Stimulated activated CD4-positive, alpha-beta T cell treated with anti-CD3 and anti-CD28 coated beads, Interleukin-4, amount 100 ng/mL, for 1 hour (primary cell): ENCODE measurements around the gene SFRP4.
"Not testable (repeated sequence)": the region's sequence is repeated elsewhere in the genome, so short reads cannot be mapped to it uniquely, and the experiment has no call there.

Source experiments
- DNase-seq: peaks from one replicate; pipeline ENCODE4 v3.0.0-alpha.2; 2020

Gene SFRP4

DNA sequence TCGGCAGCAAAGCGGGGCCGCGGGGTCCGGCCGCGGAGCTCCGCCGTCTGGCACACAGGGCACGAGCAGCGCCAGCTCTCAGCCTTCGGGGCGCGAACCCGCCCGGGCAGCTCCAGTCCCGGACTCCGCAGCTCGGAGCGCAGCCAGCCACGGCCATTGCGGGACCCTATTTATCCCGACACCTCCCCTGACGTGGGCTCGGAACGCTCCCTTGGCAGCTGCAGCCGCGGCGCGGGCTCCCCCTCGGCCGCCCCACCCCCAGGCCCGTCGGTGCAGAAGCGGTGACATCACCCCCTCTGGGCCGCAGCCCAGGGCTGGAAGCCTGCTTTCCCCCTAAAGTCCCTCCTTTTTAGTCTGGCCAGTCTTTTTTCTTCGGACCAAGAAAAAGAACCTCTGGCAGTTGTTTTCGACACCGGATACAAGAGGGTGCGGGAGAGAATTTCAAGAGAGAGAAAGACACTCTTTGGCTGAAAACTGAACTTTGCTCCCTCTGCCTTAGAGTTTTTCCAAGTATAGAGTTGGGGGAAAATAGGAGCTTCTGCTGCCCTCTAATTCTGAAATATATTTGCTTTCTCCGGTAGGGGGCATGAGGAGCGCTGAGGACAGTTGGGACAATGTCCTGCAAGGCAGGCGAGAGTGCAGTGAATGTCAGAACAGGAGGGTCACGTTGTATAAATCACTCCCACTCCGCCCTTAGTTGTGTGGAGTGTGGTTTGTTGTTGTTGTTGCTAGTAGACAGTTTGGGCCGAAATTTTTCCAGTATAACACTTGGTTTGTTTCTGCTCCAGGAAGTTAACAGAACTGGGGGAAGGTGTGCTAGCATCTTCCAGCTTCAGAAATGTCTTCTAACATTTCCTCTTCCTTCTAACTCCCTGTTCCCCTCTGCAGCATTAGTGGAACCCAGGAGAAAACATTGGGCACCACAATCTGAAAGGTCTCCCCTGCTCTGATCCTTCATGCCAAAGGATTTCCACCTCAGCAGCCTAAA is at the start of gene SFRP4:
SFRP4 (minus strand) TSS at position 145 of the 988 bp plus-strand sequence. CDS start 280 bp downstream, outside the sequence.
- no peak for DNase-seq

DNA sequence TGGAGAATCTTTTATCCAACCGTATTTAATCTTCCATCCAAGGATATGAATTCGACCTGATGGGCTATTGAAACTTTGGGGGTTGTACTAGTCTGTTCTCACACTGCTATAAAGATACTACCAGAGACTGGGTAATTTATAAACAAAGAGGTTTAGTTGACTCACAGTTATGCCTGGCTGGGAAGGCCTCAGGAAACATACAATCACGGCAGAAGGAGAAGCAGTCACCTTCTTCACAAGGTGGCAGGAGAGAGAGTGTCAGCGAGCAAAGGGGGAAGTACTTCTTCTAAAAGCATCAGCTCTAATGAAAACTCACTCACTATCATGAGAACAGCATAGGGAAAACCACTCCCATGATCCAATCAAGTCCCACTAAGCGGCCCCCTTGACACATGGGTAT is 47.6 kb upstream of the SFRP4 start:
- DNase-seq = no peak

- no peak for DNase-seq
Observed at GRCh38 chr7:37961251-37961650, 44.6 kb upstream of the SFRP4 start.

DNA sequence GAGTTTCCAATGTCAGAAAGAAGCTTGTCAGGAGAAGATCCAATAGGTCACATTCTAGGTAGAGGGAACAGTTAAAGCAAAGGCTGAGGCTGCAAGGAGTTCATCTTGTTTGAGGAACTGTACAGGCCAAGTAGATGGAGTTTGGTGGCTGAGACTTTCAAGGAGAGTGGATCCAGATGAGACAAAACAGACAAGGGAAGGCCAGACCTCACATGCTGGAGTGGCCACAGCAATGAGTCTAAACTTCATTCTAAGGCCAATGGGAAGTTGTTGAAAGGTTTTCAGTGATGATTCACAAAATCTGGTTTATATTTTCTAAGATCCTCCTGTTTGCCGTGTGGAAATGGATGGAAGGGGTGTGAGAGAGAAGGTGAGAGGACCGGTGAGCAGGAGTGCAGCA is 43.9 kb upstream of the SFRP4 start:
- no peak for DNase-seq

GRCh38 chr7:37957221-37957970 is 40.8 kb upstream of the SFRP4 start:
- no peak for DNase-seq

DNA sequence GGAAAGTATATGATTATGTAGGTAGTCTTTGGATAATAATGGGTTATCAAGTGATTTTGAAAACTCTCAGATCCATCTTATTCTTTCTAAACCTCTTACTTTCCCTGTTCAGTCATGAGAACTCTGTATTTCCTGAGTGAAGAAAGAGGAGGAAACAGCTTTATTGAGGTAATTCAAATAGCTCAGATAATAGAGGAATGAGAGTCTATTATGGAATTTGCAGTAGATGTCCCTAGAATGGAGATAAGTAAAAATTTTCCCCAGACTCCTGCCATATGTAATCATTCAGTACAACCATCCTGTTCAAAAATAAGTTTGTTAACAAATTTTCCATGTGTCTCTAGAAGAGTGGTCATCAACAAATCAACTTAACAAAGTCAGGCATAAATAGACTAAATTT is 40.2 kb upstream of the SFRP4 start:
- no peak for DNase-seq

DNA sequence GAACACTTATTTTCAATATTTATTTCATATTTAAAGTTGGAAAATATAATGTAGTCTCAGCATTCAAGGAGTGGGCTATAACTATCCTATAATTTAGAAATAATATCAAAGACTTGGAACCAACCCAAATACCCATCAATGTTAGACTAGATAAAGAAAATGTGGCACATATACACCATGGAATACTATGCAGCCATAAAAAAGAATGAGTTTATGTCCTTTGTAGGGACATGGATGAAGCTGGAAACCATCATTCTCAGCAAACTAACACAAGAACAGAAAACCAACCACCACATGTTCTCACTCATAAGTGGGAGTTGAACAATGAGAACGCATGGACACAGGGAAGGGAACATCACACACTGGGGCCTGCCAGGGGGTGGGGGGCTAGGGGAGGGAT is 37.6 kb upstream of the SFRP4 start:
- DNase-seq = not testable (repeated sequence)

GRCh38 chr7:37952240-37952639 is 35.6 kb upstream of the SFRP4 start:
- no peak for DNase-seq

DNA sequence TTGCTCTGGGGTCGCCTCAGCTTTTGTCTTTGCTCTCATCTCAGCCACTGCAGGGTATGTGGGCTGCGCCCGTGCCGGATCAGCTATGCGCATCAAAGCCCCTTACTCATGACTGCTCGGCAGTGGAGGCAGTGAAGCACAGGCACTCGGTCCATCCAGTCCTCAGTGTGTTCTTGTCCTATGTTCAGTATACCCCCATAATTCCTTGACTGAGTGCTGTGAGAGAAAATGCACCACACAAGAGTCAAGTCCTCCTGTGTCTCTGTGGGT is 31.3 kb upstream of the SFRP4 start:
- DNase-seq = no peak

GRCh38 chr7:37947138-37947940 is 30.7 kb upstream of the SFRP4 start:
- no peak for DNase-seq

GRCh38 chr7:37945336-37945735 is 28.7 kb upstream of the SFRP4 start:
- DNase-seq = no peak

DNA sequence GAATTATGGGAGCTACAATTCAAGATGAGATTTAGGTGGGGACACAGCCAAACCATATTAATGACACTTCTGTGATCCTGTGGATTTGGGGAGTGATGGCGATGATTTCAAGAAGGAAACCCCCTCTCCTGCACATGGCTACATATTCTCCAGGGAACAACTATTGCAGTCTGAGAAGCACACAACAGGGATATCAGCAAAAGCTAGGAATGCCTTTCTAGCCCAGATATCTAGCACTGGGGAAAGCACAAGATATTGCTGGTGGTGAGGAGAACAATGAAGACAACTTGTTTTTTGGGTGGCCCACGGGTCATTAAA is 28.1 kb upstream of the SFRP4 start:
- no peak for DNase-seq

- no peak for DNase-seq
Observed at GRCh38 chr7:37943905-37944736, 27.5 kb upstream of the SFRP4 start.

GRCh38 chr7:37942934-37943610 is 26.5 kb upstream of the SFRP4 start:
- no peak for DNase-seq

- no peak for DNase-seq
Observed at GRCh38 chr7:37933018-37933566, 16.5 kb upstream of the SFRP4 start.

DNA sequence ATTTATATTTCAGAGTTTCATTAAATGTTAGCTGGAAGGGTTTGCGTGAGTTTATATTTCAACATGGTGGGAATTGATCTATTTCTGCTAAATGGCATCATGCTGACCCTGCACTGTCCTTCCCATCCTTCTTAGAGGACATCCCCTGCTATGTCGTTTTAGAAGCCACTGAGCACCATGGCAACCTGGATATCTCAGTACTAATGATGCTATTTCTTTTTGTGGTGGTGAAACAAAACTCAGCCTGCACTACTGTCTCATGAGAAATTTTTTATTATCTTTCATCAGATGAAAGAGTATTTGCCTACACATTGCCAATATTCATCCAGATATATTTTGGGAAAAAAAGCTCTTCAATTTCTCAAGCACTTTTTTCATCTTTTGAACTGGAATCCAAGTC is 15.9 kb upstream of the SFRP4 start:
- no peak for DNase-seq

GRCh38 chr7:37930226-37930948 is 13.8 kb upstream of the SFRP4 start:
- DNase-seq = no peak

DNA sequence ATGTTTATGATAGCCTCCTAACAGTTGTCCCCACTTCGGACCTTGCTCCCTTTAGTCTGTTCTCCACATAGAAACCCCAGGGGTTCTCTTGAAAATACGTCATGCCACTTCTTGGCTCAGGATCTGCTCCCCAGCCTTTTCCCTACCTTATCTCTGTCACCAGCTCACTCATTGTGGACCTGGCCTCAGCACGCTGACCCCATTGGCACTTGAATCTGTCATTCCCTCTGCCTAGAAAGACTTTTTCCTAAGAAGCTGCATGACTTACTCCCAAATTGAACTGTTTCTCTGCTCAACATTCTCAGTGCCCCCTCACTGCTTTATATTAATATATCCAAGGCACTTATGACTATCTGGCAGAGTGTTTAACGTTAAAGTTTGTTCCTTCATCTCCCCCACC is 12.3 kb upstream of the SFRP4 start:
- no peak for DNase-seq

DNA sequence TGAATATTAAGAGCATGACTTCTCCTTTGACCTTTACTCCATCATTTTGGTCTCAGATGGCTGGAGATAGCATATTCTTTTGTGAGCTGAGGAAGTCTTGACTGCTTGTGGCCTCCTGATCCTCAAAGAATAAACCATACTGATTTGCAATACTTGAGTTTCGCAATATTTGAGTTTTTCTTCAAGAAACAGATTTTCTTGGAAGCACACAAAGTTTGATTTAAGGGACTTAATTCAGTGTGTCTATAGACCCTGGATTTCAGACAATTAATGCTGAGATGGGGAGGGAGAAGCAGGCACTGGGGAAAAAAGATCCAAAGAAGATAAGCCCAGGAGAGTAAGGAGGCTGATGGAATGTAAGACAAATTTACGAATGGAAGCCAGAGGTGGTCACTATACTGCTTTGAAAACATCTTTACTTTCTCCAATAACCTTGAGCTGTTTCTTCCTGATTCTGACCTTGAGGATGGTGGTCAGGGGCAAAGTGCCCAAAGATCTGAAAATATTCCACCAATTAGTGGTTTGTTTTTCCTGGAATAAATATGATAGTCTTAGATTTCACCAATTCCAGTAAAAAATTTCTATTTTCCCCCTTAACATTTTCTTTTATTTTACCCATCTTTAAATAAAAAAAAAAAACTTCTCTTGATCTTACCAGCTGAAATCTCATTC is 11.3 kb upstream of the SFRP4 start:
- DNase-seq = no peak

GRCh38 chr7:37925620-37926019 is 9.0 kb upstream of the SFRP4 start:
- no peak for DNase-seq
